HEK293T (cell line): ENCODE data around the gene COP1.
A peak's percentile ranks its signal among the peaks of the same experiment; 100 is the strongest.
"Not testable (repeated sequence)": the region's sequence is repeated elsewhere in the genome, so short reads cannot be mapped to it uniquely, and the experiment has no call there.

ENCODE experiments used
- CTCF ChIA-PET: fragments of 350-600 bp; formaldehyde crosslinking; extraction: SDS; loops from one replicate; lab custom pipeline; 2021; ENCODE audit warnings: antibody characterized with exemption, inconsistent platforms; lab: Yijun Ruan, JAX
- POLR2A ChIA-PET: fragments of 350-600 bp; formaldehyde crosslinking; extraction: SDS; loops from one replicate; lab custom pipeline; 2020; ENCODE audit warnings: antibody characterized with exemption, inconsistent platforms; lab: Yijun Ruan, JAX
- DNase-seq: peaks from one replicate; pipeline ENCODE4 v3.0.0; 2012; ENCODE audit warnings: mixed read lengths; ENCODE audit errors: extremely low spot score
- ARNT ChIP-seq: fragments of 450-650 bp; IDR thresholded peaks from 2 replicates; pipeline ENCODE4 v1.6.1; 2017; ENCODE audit warnings: mild to moderate bottlenecking
- BHLHE40 ChIP-seq: fragments of 450-650 bp; IDR thresholded peaks from 2 replicates; pipeline ENCODE4 v1.6.1; 2016; ENCODE audit warnings: mild to moderate bottlenecking, moderate library complexity, borderline replicate concordance
- CTBP1 ChIP-seq: fragments of 450-650 bp; IDR thresholded peaks from 2 replicates; pipeline ENCODE4 v1.6.1; 2016; ENCODE audit warnings: borderline replicate concordance
- ELF4 ChIP-seq: fragments of 450-650 bp; IDR thresholded peaks from 2 replicates; pipeline ENCODE4 v1.6.1; 2017; ENCODE audit warnings: antibody characterized with exemption
- FOXA1 ChIP-seq: fragments of 450-650 bp; IDR thresholded peaks from 2 replicates; pipeline ENCODE4 v1.6.1; 2016; ENCODE audit warnings: mild to moderate bottlenecking
- FOXK2 ChIP-seq: fragments of 450-650 bp; IDR thresholded peaks from 2 replicates; pipeline ENCODE4 v1.6.1; 2016; ENCODE audit warnings: mild to moderate bottlenecking
- FOXM1 ChIP-seq: fragments of 450-650 bp; IDR thresholded peaks from 2 replicates; pipeline ENCODE4 v1.6.1; 2017; ENCODE audit warnings: mild to moderate bottlenecking, borderline replicate concordance
- HDGF ChIP-seq: fragments of 450-650 bp; IDR thresholded peaks from 2 replicates; pipeline ENCODE4 v1.6.1; 2017; ENCODE audit warnings: antibody characterized with exemption, borderline replicate concordance
- L3MBTL2 ChIP-seq: fragments of 450-650 bp; conservative IDR thresholded peaks from 2 replicates; pipeline ENCODE4 v1.6.1; 2016; ENCODE audit warnings: mild to moderate bottlenecking
- LEF1 ChIP-seq: fragments of 450-650 bp; IDR thresholded peaks from 2 replicates; pipeline ENCODE4 v1.6.1; 2017; ENCODE audit warnings: mild to moderate bottlenecking, borderline replicate concordance
- NFRKB ChIP-seq: fragments of 450-650 bp; IDR thresholded peaks from 2 replicates; pipeline ENCODE4 v1.6.1; 2016; ENCODE audit warnings: mild to moderate bottlenecking, moderate library complexity
- SP1 ChIP-seq: fragments of 450-650 bp; IDR thresholded peaks from 2 replicates; pipeline ENCODE4 v1.6.1; 2017
- SUZ12 ChIP-seq: fragments of 450-650 bp; IDR thresholded peaks from 2 replicates; pipeline ENCODE4 v1.6.1; 2016; ENCODE audit warnings: mild to moderate bottlenecking
- TARDBP ChIP-seq: fragments of 450-650 bp; IDR thresholded peaks from 2 replicates; pipeline ENCODE4 v1.6.1; 2016
- ZNF384 ChIP-seq: fragments of 450-650 bp; IDR thresholded peaks from 2 replicates; pipeline ENCODE4 v1.6.1; 2016
- TF ChIP-seq, protein P1 (sequence below): fragments of 450-650 bp; IDR thresholded peaks from 2 replicates; pipeline ENCODE4 v1.6.1; 2016

COP1 gene

DNA sequence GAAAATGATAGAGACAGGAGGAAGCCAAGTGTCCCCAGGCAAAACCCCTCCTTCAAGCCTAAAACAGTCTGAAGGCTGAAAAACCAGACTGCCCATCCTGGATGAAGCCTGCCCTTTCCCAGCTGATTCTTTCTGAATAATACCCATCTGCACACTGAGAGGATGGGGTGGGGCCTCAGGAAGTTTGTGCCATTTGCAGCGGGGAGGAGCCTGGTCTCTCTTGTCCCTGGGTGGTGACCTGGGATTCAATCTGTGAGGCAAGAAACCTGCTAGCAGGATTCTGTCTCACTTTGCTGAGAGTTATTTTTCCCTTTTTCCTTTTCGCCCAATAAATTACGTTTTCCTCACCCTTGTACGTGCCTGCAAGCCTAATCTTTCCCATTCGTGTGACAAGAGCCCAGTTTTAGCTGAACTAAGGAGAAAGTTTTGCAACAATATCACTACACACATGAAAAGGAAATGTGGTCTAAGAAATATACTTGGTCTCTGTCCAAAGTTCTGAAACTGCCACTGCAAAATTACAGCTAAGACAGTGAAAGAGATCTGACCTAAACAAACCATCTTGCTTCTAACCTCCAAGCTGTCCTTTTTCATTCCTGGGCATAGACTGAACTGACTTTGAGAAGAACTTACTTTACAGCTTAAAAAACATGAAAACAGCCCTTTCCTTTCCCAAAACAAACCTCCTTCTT is 105.0 kb downstream of the COP1 start:
- no peak for DNase-seq
- ChIA-PET CTCF (no interaction called here), POLR2A (no interaction called here)
- TF ChIP-seq, protein P1, sequence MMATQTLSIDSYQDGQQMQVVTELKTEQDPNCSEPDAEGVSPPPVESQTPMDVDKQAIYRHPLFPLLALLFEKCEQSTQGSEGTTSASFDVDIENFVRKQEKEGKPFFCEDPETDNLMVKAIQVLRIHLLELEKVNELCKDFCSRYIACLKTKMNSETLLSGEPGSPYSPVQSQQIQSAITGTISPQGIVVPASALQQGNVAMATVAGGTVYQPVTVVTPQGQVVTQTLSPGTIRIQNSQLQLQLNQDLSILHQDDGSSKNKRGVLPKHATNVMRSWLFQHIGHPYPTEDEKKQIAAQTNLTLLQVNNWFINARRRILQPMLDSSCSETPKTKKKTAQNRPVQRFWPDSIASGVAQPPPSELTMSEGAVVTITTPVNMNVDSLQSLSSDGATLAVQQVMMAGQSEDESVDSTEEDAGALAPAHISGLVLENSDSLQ: no peak
- no peak for TF ChIP-seq ELF4
- TF ChIP-seq SP1: no peak

DNA sequence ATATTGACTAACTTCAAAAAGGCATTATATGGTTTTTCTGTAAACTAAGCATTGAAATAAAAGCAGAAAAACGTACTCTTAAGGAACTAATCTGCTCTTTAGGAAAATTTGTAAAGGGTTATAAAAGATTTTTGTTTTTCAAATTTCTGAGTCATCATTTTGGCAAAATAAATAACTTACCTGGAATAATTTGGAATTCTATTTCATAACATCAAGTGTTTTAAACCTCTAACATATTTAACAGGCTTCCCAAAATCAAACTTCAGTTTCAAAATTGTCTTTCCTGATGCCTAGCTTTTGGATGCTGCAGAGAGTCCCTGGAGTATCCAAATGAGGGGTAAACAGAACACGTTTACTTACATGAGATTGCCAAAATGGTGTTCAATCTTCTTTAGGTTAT is 108.5 kb downstream of the COP1 start:
- CTCF ChIA-PET: no interaction called here
- no peak for DNase-seq
- POLR2A ChIA-PET: no interaction called here
- TF ChIP-seq CTBP1 (no peak), HDGF (no peak), ZNF384 (no peak), BHLHE40 (no peak), SP1 (no peak), SUZ12 (no peak), LEF1 (no peak), L3MBTL2 (no peak), ARNT (no peak), FOXA1 (no peak), FOXM1 (no peak), FOXK2 (no peak), ELF4 (no peak), NFRKB (no peak)
- TF ChIP-seq, protein P1: no peak

DNA sequence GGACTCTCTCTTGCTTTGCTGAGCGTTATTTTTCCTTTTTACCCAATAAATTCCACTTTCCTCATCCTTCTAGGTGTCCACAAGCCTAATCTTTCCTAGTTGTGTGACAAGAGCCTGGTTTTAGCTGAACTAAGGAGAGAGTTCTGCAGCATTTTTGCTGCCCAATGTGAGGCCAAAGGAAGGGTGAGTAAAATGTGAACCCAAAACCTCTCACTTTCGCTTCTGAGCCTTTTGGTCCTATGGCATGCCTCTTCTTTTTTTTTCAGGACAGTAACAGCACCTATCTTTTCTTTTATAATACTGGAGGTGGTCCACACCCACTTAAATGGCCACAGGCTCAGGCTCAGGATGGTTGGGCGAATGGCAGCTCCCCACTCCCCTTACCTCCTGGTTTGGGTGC is 111.1 kb downstream of the COP1 start:
- TF ChIP-seq LEF1 (no peak), ZNF384 (no peak), HDGF (no peak), L3MBTL2 (no peak), CTBP1 (no peak), FOXA1 (no peak), NFRKB (no peak), ELF4 (no peak), SP1 (no peak), TARDBP (no peak), FOXM1 (no peak)
- TF ChIP-seq, protein P1: no peak
- DNase-seq: no peak
- CTCF ChIA-PET: no interaction called here
- POLR2A ChIA-PET: no interaction called here

DNA sequence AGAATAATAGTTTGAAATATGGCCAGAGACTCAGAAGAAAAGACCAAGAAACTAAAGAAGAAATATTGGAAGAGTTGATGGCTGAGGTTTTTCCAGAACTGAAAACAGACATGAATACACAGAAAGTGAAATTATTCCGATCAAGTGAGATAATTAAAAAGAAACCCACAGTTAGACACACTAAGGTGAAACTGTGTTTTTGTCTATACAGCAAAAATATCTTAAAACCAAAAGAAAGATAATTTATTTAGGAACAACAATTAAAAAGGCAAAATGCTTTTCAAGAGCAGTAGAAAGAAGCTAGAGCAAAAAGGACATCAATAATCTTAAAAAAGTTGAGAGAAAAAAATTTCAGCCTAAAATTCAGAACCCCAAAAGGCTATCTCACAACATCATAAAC is 116.3 kb downstream of the COP1 start:
- ChIA-PET CTCF (no interaction called here), POLR2A (no interaction called here)
- TF ChIP-seq ZNF384: no peak
- no peak for TF ChIP-seq CTBP1
- no peak for TF ChIP-seq FOXK2
- TF ChIP-seq ARNT: no peak
- TF ChIP-seq ELF4: no peak
- TF ChIP-seq FOXA1: no peak
- DNase-seq: no peak

DNA sequence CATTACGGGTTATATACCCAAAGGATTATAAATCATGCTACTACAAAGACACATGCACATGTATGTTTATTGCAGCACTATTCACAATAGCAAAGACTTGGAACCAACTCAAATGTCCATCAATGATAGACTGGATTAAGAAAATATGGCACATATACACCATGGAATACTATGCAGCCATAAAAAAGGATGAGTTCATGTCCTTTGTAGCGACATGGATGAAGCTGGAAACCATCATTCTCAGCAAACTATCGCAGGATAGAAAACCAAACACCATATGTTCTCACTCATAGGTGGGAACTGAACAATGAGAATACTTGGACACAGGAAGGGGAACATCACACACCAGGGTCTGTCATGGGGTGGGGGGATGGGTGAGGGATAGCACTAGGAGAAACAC is 119.3 kb downstream of the COP1 start:
- POLR2A ChIA-PET, CTCF ChIA-PET, DNase-seq: not testable (repeated sequence)

DNA sequence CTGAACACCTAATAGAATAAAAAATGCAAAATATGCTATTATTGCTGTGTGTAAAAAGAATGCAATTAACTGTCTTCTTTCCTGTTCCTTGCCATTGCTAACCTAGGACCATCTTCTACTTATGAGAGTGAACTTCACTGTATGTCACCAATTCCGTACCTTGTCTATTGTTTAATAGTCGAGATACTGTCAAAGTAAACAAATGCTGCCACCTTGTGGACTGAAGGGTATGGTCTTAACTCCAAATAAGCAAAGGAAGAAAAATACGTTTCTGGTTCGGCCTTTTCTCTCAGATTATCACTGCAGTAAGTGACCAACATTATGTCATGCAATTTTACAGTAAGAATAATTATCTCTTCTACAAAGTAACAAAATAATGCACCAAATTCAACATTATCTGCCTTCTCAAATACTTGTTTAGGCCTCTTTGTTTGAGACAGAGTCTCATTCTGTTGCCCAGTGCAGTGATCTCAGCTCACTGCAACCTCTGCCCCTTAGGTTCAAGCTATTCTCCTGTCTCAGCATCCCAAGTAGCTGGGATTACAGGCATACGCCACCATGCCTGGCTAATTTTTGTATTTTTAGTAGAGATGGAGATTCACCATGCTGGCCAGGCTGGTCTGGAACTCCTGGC is 133.4 kb downstream of the COP1 start:
- CTCF ChIA-PET: no interaction called here
- DNase-seq: peak; percentile 53
- TF ChIP-seq FOXA1: no peak
- no peak for TF ChIP-seq L3MBTL2
- no peak for TF ChIP-seq ELF4
- no peak for TF ChIP-seq SP1
- TF ChIP-seq FOXK2: no peak
- TF ChIP-seq SUZ12: no peak
- TF ChIP-seq LEF1: no peak
- TF ChIP-seq BHLHE40: no peak
- TF ChIP-seq TARDBP: no peak
- no peak for TF ChIP-seq HDGF
- TF ChIP-seq ARNT: no peak
- TF ChIP-seq CTBP1: no peak
- TF ChIP-seq, protein P1: no peak
- TF ChIP-seq NFRKB: no peak
- no peak for TF ChIP-seq FOXM1
- TF ChIP-seq ZNF384: no peak
- POLR2A ChIA-PET: no interaction called here
